Measurements from ENCODE around the gene ZNF148.
"Not testable (repeated sequence)": the region's sequence is repeated elsewhere in the genome, so short reads cannot be mapped to it uniquely, and the experiment has no call there.

Gene ZNF148

DNA sequence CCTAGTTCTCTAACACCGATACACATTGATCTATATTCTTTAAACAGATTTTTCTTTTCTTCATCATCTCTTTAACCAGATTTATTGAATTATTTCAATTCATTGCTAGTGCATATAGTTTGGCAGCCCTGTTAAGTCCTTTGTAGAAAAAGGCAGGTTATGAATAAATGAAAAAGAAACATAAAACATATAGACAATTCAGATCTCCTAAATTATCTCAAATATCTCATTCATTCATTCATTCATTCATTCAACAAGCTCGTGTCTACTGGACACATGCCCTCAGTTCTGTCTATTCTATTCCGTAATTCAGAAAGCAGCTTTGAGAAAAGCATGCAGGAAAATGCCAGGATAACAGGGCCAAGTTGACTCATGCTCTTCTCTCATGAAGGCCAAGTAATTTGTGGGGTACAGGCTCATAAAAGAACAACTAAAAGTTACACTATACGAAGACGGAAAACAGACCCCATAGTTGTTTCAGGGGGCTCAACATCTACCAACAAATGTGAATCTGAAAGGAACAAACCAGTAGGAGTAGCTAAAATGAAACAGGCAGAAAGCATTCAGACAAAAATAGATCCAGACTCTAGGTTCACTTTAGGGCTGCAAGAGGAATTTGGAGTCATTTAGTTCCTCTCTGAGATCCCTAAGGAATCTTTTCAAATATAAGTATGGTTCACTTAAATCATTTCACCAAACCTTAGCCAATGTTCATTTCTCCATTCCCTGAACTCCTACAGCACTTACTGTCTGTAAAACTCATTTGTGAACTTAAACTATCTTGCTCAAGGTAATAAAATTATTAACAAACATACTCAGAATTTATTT is 7.5 kb downstream of the ZNF148 start:
- no peak for DNase-seq

DNA sequence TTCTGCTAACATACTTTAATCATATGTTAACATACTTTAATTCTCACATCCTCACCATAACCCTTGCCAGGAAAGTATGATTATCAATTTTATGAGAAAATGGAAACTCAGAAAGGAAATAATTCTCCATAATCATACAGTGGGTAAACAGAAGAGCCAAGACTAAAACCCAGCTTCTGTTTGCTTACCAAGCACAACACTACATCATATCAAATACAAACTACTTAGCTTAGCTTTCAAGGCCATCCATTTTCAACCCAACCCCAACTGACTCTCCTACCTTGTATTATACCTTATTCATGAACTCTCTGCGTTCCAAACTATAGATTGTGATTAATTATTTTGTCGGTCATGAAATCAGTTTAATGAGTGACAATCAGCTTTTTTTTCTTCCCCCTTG is 9.0 kb downstream of the ZNF148 start:
- no peak for DNase-seq

DNA sequence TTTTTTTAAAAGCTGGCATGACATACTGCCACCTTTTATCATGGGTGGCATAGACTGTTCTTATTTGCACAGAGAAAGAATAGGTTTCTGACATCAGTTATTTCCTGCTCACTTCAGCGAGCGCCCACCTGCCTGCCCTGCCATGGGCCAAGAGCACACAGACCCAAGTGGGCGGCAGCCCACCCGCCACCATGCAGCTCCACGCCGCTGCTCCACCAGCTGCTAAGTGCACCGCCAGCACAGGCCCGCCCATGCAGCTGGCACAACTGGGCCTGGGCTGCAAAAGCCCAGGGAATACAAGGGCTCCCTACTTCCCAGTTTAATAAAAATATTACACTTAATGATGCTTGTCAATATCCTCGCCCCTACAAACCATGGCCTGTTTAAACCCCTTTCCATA is 15.4 kb downstream of the ZNF148 start:
- no peak for DNase-seq

DNA sequence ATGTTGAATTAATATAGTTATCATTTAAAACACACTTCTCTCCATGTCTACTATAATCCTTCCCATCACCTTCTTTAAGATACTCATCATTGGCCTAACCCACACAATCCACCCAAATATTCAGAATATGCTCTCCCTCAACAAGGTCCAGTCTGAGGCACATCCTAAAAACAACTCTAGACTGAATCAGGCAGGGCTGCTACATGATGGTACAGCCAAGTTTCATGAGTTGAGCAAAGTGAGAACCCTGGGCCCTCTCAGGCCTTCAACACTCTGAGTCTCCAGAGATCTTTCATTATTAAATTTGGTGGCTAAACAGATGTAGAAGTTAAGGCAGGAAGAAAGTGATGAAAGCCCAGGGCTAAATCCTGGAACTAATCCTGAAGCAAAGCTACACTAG is 16.2 kb downstream of the ZNF148 start:
- no peak for DNase-seq

DNA sequence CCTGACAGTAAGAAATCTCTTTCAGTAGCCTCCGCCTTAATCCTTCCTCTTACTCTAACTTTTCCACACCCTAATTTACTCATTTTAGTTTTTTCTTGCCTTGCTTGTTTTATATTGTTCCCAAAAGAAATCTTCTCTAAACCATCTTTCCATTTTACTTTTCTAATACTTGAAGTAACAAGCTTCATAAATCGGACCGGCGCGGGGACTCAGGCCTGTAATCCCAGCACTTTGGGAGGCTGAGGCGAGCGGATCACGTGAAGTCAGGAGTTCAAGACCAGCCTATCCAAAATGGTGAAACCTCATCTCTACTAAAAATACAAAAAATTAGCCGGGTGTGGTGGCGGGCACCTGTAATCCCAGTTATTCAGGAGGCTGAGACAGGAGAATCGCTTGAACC is 17.3 kb downstream of the ZNF148 start:
- DNase-seq = no peak

DNA sequence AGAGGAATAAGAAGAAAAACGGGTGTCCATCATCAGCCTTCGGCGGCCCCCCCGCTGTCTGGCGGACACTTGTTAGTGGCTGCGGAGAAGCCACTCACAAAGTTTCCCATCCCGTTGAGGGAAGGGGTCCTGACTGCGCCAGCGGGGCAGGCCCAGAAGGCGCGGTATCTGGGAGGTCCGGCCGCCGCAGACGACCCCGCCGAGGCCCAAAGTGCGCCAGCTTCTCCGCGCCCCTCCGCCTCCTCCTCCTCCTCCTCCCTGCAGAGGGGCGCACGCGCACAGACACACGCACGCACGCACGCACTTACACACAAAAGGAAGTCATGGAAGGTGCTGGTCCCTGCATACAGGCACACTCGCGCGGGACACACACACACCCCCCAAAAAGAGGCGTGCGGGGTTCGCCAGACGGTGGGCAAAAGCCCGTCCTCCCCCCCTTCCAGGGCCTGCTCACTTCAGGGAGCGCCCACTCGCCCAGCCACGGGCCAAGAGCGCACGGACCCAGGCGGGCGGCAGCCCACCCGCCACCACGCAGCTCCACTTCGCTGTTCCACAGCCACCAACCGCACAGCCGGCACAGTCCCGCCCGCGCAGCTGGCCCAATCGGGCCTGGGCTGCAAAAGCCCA is 18.0 kb downstream of the ZNF148 start:
- peak; percentile 17 for DNase-seq

DNA sequence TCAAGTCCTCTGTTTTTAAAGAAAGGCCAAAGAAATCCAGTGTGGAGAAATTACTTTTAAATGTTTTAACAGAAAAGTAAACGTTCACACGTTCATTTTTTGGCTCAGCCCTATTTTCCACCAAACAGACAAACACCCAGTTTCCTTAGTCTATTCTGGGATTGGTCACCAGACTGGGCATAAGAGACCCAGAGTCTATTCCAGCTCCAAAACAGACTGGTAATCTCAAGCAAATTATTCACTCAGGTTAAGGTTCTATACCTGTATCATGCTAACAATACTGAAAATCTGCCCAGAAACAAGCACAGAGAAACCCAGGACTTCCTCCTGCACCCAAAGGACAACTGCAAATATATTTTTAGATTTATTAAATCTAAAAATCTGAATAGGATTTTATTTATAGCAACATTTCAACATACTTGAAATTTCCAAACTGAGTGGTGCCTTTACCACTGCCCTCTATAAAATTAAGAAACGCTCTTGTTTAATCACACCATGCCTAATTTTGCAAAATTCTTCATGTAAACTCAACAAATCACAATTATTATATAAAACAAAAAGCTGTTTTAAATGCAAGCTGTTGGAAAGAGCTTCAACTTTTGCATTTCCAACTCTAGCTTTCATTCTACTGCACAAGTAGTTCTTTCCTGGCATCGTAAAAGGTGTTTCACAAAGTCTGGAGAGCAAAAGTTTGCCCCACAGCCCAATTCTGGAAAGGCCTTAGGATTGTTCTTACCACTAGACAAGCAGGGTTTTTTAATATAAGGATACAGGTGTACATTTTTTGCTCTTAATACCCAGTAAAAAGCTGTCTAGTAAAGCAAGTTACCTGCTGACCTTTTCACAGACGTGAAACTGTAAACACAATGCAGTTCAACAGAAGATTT is 18.7 kb downstream of the ZNF148 start:
- DNase-seq = no peak

DNA sequence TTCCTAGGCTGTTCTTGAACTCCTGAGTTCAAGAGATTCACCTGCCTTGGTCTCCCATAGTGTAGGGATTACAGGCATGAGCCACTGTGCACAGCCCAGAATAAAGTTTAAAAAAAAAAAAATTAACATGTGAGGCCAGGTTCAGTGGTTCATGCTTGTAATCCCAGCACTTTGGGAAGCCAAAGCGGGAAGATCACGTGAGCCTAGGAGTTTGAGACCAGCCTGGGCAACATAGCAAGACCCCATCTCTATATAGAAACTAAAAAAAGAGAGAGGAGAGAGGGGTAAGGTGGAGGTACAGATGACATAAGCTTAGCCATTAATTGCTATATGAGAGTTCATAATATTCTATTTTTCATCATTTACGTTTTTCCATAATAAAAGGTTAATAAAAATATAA is 21.5 kb downstream of the ZNF148 start:
- no peak for DNase-seq

DNA sequence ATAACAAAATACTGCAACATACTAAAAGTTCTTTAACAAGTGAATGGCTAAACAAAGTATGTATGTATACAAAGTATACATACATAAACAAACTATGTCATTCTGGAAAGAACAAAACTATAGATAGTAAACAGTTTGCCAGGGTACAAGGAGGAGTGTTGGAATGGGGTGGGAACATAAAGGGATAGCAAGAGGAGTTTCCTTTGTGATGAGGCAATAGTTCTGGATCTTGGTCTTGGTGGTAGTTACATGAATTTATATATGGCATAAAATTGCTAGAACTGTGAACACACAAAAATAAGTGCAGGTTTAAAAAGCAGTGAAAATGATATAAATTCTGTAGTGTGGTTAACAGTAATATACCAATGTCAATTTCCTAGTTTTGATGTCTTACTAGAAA is 22.0 kb downstream of the ZNF148 start:
- DNase-seq = no peak

DNA sequence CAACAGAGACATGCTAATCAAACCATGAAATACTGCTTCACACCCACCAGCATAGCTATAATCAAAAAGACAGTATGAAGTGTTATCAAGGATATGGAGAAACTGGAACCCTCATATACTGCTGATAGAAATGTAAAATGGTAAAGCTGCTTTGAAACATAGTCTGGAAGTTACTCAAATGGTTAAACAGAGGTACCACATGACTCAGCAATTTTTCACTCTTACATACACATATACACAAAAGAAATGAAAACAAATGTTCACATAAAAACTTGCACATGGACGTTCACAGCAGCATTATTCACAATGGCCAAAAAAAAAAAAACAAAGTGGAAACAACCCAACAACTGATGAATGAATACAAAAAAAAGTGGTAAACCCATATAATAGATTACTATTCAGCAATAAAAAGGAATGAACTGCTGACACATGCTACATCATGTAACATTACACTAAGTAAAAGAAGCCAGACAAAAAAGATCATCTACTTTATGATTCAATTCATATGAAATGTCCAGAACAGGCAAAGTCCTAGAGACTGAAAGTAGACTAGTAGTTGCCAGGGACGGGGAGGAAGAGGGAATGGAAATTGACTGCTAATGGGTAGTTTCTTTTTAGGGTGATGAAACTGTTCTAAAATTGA is 23.2 kb downstream of the ZNF148 start:
- DNase-seq = no peak

DNA sequence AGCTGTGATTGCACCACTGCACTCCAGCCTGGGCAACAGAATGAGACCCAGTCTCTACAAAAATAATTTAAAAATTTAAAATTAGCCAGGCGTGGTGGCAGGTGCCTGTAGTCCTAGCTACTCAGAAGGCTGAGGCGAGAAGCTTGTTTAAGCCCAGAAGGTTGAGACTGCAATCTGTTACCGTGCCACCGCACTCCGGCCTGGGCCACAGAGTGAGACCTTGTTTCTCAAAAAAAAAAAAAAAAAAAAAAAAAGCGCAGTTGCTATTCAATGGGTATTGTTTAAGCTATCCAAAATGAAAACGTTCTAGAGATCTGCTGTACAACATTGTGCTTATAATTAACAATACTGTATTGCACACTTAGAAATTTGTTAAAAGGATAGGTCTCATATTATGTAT is 24.0 kb downstream of the ZNF148 start:
- DNase-seq = no peak

DNA sequence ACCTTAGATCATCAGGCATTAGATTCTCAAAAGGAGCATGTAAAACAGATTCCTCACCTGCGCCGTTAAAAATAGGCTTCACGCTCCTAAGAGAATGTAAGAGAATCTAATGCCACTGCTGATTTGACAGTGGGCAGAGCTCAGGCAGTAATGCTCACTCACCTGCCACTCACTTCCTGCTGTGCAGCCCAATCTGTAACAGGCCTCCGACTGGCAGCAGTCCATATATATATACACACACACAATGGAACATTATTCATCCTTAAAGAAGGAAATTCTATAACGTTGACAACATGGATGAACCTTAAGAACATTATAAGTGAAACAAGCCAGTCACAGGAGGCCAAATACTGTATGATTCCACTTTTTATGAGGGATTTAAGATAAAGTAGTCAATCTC is 24.5 kb downstream of the ZNF148 start:
- no peak for DNase-seq

DNA sequence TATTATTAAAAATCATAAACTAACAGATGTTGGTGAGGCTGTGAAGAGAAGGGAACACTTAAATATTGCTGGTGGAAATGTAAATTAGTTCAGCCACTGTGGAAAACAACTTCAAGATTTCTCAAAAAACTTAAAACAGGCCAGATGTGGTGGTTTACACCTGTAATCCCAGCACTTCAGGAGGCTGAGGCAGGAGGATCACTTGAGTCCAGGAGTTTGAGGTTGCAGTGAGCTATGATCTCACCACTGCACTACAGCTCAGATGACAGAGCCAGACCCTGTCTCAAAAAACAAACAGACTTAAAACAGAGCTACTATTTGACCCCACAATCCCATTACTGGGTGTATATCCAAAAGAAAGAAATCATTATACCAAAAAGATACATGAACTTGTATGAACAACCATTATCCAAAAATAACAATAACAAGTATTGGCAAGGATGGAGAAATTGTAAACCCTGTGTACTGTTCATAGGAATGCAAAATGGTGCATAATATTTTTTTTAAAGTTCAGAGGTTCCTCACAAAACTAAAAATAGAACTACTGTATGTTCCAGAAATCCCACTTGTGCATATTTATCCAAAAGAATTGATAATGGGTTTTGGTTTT is 25.5 kb downstream of the ZNF148 start:
- no peak for DNase-seq

DNA sequence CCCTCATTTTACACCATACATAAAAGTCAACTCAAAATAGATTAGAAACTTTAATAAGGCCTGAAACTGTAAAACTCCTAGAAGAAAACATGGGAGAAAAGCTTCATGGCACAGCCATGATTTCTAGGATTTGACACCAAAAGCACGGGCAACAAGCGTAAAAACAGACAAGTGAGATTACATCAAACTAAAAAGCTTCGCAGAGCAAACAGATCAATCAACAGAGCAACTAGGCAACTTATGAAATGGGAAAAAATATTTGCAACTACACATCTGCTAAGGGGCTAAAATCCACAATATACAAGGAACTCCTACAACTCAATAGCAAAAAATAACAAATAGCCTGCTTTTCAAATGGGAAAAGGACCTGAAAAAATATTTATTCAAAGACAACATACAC is 26.1 kb downstream of the ZNF148 start:
- no peak for DNase-seq

DNA sequence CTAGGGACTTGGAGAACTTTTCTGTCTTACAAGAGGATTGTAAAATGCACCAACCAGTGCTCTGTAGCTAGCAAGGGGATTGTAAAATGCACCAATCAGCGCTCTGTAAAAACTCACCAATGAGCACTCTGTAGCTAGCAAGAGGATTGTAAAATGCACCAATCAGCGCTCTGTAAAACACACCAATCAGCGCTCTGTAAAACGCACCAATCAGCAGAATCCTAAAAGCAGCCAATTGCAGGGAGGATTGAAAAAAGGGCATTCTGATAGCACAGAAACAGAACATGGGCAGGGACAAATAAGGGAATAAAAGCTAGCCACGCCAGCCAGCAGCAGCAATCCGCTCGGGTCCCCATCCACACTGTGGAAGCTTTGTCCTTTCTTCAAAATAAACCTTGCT is 31.8 kb downstream of the ZNF148 start:
- DNase-seq = not testable (repeated sequence)

DNA sequence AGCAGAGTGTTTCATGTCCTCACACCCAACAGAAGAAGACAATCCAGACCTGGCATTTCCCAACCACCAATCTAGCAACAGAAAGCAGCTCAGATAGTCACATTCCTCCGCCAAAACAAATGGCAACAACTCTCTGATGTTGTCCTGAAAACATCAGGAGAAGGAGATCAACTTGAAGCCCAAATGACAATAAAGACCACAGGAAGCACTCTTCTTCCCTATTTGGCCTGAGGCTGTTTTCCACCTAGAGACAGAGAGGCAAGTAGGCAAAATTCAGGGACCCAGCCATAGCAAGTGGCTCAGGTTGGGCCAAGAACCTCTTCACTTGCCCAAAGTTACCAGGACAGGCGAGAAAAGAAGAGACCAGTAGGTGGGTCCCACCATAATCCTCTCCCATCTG is 35.0 kb downstream of the ZNF148 start:
- no peak for DNase-seq

DNA sequence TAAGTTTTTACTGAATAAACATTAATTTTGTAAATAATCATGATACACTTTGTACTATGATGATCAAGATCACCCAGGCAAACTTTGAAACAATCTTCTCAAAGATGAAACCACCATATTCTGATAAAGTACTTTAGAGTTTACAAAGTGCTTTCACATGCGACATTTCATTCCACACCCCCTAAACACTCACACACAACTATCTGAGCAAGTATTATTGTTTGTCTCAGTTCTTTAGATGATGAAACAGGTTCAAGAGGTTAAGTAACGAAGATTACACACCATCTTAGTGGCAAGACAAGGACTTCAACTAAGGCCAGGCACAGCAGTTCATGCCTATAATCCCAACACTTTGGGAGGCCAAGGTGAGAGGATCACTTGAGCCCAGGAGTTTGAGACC is 37.6 kb downstream of the ZNF148 start:
- no peak for DNase-seq

DNA sequence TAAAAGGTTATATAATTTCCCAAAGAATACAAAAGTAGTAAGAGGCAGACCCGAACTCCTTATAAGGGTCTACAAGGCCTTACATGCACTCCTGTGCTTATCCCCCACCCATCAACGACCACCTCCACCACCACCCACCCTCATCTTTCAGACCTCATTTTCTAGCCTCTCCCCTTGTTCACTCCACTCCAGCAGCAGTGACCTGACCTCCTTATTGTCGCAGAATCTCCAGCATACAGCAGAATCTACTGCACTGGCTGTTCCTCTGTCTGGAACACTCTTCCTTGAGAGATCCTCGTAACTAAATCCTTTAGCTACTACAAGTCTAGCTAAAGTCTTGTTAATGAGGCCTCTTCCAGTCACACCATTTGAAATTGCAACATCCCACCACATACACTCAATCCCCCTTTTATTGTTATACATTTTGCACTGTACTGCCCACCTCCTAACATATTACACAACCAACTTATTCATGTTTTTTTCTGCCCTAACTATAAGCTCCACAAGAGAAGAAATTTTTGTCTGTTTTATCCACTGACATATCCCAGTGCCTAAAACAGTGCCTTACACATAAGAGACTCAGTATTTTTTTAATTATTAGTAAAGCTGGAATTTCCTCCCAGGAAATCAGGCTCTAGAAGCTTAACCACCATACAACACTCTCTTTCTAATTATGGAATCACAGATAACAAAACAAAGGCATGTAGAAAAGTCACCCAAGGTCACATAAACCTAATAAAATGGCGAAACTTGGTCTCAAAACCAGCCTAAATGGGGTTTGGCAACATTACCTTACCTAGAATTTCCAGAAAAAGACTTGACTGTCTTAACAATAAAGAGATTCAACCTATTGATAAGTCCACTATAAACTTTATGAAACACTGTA is 40.2 kb downstream of the ZNF148 start:
- no peak for DNase-seq

DNA sequence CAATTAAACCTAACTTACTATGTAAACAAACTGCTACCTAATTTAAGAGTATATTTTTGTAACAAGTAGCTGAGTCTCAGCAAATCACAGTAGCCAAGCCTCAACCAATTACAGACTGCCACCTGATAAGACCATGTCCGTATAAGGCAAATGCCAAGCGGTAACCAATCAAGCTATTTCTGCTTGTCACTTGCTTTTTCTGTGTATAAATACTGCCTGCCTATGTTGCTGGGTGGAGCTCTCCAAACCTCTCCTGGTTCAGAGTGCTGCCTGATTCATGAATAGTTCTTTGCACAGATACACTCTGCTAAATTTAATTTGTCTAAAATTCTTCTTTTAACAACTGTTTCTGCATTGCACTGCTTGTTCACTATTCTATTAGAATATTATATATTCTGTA is 42.6 kb downstream of the ZNF148 start:
- DNase-seq = no peak

DNA sequence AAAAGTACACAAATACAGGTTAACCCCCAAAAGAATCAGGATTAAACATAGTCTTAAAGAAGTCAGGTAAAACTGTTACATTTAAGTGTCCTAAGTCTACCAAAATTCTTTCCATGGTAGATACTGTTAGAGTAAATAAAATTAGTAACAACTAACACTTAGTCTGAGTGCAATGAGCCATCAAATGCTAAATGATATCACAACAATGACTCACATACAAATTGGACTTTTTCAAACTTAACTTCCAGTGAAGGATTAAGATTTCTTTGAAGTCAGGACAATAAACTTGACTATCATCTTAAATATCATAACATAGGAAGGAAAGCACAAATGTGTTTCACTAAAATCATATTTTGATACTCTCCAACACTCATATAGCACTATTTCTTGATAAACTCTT is 43.9 kb downstream of the ZNF148 start:
- DNase-seq = no peak

DNA sequence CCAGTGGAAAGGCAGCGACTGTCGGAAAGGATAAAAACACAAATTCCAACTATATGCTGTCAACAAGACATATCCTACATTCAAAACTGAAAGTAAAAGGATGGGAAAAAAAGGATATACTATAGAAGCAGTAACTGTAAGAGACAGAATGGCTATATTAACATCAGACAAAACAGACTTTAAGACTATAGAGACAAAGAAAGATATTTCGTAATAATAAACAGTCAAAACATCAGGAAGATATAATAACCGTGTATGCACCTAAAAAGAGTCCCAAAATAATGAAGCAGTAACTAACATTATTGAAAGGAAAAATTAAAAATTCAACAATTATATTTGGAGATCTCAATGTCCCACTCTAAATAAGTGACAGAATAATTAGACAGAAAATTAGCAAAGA is 48.2 kb downstream of the ZNF148 start:
- DNase-seq = no peak

DNA sequence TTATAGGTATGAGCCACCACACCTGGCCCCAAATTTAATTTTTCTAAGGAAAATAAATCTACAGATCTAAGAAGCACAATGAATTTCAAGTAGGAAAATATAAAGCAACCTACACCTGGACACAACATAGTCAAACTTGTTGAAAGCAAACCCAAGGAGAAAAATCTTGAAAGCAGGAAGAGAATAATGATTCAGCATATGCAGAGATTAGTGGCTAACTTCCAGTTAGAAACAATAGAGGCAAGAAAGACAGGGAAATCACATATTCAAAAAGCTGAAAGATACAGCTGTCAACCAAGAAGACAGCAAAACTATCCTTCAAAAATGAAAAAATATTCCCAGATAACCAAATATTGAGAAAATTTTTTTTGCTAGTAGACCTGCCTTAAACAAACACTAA is 49.4 kb downstream of the ZNF148 start:
- DNase-seq = no peak

Data from activated effector memory CD4-positive, alpha-beta T cell treated with Interleukin-2 at 50 U/mL for 16 hours (primary cell).